K562 (cell line): ENCODE results near the gene CDHR2. TPM values are rescaled to one million over a fixed set of nuclear protein-coding genes. Genes with fewer than 3 reads are reported as not detected.

ENCODE experiments used
- ASH1L ChIP-seq: fragments of 450-650 bp; IDR thresholded peaks from 2 replicates; pipeline ENCODE4 v1.6.1; 2018; ENCODE audit warnings: borderline replicate concordance, mild to moderate bottlenecking, low read depth; ENCODE audit not compliant: partially characterized antibody
- ILK ChIP-seq: fragments of 450-650 bp; IDR thresholded peaks from 2 replicates; pipeline ENCODE4 v1.6.1; 2016; ENCODE audit warnings: missing genetic modification characterization, low read depth, mild to moderate bottlenecking, missing compliant biosample characterization, moderate library complexity, borderline replicate concordance
- JUN ChIP-seq, 2 experiments: sonication (generic) in 1 of 2; formaldehyde crosslinking in 1 of 2; IDR thresholded peaks; 2 replicates each; pipeline versions ENCODE4 v1.6.1 to v1.8.0; 2012 to 2022; ENCODE audit warnings: borderline replicate concordance in 2 of 2, mild to moderate bottlenecking in 2 of 2, improper control_type of control experiment in 1 of 2, low read depth in 1 of 2, low read length in 1 of 2, missing genetic modification reagents in 1 of 2
- MAFG ChIP-seq: fragments of 450-650 bp; conservative IDR thresholded peaks from 2 replicates; pipeline ENCODE4 v1.6.1; 2016; ENCODE audit warnings: missing genetic modification characterization, missing compliant biosample characterization
- NR4A1 ChIP-seq, 2 experiments: fragments of 250-450 bp in 1 of 2; fragments of 450-650 bp in 1 of 2; sonication (Bioruptor Pico) in 1 of 2; IDR thresholded peaks; 2 replicates each; pipeline versions ENCODE4 v1.4.0 to v1.6.1; 2016 to 2020; ENCODE audit warnings: mild to moderate bottlenecking in 2 of 2, missing compliant biosample characterization in 1 of 2, missing genetic modification characterization in 1 of 2, moderate library complexity in 1 of 2
- SMARCA4 ChIP-seq: fragments of 450-650 bp; IDR thresholded peaks from 2 replicates; pipeline ENCODE4 v1.6.1; 2016
- ZNF766 ChIP-seq: fragments of 200-800 bp; sonication (Bioruptor generic); conservative IDR thresholded peaks from 2 replicates; pipeline ENCODE4 v1.6.1; 2016; ENCODE audit warnings: missing genetic modification characterization, missing compliant biosample characterization
- polyA plus RNA-seq, 8 experiments: library from polyadenylated mRNA; depleted of rRNA in 4 of 8; stranded (reverse) in 5 of 8; unstranded in 3 of 8; fragments of >200 nt; fragmentation: Nextera tagmentation in 2 of 8; fragmentation: Illumina TruSeq in 1 of 8; extraction: Ambion mirVana in 2 of 8; extraction: Trizol in 1 of 8; gene quantifications; 2 replicates each; pipeline versions ENCODE4 v1.2.1 to v1.2.3, GENCODE V29; 2011 to 2014; ENCODE audit warnings: inconsistent platforms in 1 of 8, missing spikeins in 1 of 8
- total RNA-seq, 7 experiments: library from RNA; depleted of rRNA in 6 of 7; stranded (reverse); fragments of >200 nt in 6 of 7; fragmentation: Illumina TruSeq in 2 of 7; extraction: Trizol in 2 of 7; gene quantifications; 2 replicates each; pipeline versions ENCODE4 v1.2.1 to v1.2.3, GENCODE V29; 2011 to 2021; ENCODE audit warnings: low replicate concordance in 1 of 7
- TF ChIP-seq, protein P1 (sequence below): fragments of 250-450 bp; sonication (Bioruptor Pico); IDR thresholded peaks from 2 replicates; pipeline ENCODE4 v1.4.0; 2020; ENCODE audit warnings: mild to moderate bottlenecking, moderate library complexity
- TF ChIP-seq, protein P2 (sequence below): fragments of 250-450 bp; sonication (Bioruptor Pico); IDR thresholded peaks from 2 replicates; pipeline ENCODE4 v1.4.0; 2020

CDHR2 gene
- total and polyA plus RNA-seq, 9 of the 15 experiments (the other 6 are each of a cell fraction or from before 2014, with no cell fraction given) = 0.01 to 0.62 (median 0.09) TPM; not detected in 2

DNA sequence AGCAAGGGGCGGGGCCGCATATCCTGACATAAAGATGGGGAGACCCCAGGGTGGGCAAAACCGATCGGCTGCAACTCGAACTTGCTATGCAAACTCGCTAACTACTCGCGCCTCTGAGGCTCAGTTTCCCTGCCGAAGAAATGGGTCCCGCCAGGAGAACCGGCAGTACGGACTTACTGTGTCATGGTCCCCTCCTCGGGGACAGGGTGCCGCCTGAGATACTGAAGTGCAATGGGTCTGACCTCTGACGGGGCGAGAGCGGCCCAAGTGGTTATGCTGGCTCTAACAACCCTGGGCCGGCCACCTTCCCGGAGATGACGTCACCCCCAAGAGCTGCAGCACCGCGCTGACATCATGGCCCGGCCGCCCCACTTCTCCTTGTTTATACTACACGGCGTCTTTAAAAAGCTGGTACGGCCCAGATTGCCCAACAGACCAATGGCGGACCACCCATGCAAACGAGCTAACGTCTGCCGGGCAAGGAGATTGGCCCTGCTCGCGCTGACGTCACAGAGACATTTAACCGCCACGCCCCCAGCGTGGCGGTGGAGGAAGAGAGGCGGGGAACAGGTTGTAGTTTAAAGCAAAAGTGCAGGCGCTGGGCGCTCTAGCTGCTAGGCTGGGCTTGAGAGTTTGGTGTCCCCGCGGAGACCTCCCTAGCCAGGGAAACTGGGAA is 11.4 kb upstream of the CDHR2 start (continued):
- TF ChIP-seq ASH1L (no peak), ZNF766 (CRISPR knock-in tag) (peak; percentile 48; the same call in 1 of the 2 replicates), NR4A1 (CRISPR knock-in tag; IDR thresholded peaks at IDR 0.05) (peak; percentile 77; the same call in 1 of the 2 replicates), NR4A1 (tag; IDR thresholded peaks at IDR 0.05) (peak; percentile 64; the same call in 1 of the 2 replicates), JUN (IDR thresholded peaks at IDR 0.05; ENCODE audit: borderline replicate concordance, low read depth, low read length) (peak; percentile 98), JUN (CRISPR knock-in tag; IDR thresholded peaks at IDR 0.05; ENCODE audit: borderline replicate concordance) (peak; percentile 93), ILK (tag) (no peak), SMARCA4 (no peak), MAFG (tag) (0 out of 2 replicates have a peak, but pooled peaks have one; percentile 16)
- TF ChIP-seq, protein P1, sequence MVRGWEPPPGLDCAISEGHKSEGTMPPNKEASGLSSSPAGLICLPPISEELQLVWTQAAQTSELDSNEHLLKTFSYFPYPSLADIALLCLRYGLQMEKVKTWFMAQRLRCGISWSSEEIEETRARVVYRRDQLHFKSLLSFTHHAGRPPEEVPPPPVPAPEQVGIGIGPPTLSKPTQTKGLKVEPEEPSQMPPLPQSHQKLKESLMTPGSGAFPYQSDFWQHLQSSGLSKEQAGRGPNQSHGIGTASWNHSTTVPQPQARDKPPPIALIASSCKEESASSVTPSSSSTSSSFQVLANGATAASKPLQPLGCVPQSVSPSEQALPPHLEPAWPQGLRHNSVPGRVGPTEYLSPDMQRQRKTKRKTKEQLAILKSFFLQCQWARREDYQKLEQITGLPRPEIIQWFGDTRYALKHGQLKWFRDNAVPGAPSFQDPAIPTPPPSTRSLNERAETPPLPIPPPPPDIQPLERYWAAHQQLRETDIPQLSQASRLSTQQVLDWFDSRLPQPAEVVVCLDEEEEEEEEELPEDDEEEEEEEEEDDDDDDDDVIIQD = 0 out of 2 replicates have a peak, but pooled peaks have one; percentile 16
- TF ChIP-seq, protein P2, sequence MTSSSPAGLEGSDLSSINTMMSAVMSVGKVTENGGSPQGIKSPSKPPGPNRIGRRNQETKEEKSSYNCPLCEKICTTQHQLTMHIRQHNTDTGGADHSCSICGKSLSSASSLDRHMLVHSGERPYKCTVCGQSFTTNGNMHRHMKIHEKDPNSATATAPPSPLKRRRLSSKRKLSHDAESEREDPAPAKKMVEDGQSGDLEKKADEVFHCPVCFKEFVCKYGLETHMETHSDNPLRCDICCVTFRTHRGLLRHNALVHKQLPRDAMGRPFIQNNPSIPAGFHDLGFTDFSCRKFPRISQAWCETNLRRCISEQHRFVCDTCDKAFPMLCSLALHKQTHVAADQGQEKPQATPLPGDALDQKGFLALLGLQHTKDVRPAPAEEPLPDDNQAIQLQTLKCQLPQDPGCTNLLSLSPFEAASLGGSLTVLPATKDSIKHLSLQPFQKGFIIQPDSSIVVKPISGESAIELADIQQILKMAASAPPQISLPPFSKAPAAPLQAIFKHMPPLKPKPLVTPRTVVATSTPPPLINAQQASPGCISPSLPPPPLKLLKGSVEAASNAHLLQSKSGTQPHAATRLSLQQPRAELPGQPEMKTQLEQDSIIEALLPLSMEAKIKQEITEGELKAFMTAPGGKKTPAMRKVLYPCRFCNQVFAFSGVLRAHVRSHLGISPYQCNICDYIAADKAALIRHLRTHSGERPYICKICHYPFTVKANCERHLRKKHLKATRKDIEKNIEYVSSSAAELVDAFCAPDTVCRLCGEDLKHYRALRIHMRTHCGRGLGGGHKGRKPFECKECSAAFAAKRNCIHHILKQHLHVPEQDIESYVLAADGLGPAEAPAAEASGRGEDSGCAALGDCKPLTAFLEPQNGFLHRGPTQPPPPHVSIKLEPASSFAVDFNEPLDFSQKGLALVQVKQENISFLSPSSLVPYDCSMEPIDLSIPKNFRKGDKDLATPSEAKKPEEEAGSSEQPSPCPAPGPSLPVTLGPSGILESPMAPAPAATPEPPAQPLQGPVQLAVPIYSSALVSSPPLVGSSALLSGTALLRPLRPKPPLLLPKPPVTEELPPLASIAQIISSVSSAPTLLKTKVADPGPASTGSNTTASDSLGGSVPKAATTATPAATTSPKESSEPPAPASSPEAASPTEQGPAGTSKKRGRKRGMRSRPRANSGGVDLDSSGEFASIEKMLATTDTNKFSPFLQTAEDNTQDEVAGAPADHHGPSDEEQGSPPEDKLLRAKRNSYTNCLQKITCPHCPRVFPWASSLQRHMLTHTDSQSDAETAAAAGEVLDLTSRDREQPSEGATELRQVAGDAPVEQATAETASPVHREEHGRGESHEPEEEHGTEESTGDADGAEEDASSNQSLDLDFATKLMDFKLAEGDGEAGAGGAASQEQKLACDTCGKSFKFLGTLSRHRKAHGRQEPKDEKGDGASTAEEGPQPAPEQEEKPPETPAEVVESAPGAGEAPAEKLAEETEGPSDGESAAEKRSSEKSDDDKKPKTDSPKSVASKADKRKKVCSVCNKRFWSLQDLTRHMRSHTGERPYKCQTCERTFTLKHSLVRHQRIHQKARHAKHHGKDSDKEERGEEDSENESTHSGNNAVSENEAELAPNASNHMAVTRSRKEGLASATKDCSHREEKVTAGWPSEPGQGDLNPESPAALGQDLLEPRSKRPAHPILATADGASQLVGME (CRISPR knock-in tag) = peak; percentile 79; the same call in 1 of the 2 replicates
